TTC549 (cell line): ENCODE measurements around the gene CLDN4.
"Not testable (repeated sequence)": the region's sequence is repeated elsewhere in the genome, so short reads cannot be mapped to it uniquely, and the experiment has no call there.

Experiments
- FAIRE-seq: peaks from 2 replicates; lab custom pipeline; 2012; peaks lifted over from hg19 to GRCh38; lab: Jason Lieb, UNC

Gene CLDN4

GRCh38 chr7:73830681-73831583 lies at the start of gene CLDN4:
Gene CLDN4, plus strand, starts transcription at chr7:73830996. Its CDS starts 206 bp downstream, at chr7:73831202.
- no peak for FAIRE-seq

GRCh38 chr7:73786588-73786987 lies 44.2 kb upstream of the CLDN4 start:
- no peak for FAIRE-seq

- FAIRE-seq, result not testable (repeated sequence)
These were observed 43.1 kb upstream of the CLDN4 start for GRCh38 chr7:73787786-73788048.

GRCh38 chr7:73789051-73789450 lies 41.7 kb upstream of the CLDN4 start:
- no peak for FAIRE-seq

- FAIRE-seq, result not testable (repeated sequence)
These were observed 39.6 kb upstream of the CLDN4 start for GRCh38 chr7:73791170-73791690.

GRCh38 chr7:73795188-73795587 lies 35.6 kb upstream of the CLDN4 start:
- not testable (repeated sequence) for FAIRE-seq

GRCh38 chr7:73796656-73797055 lies 34.1 kb upstream of the CLDN4 start:
- not testable (repeated sequence) for FAIRE-seq

GRCh38 chr7:73797176-73797575 lies 33.6 kb upstream of the CLDN4 start:
- FAIRE-seq, result not testable (repeated sequence)

GRCh38 chr7:73799282-73800141 lies 31.3 kb upstream of the CLDN4 start:
- no peak for FAIRE-seq

GRCh38 chr7:73801577-73801976 lies 29.2 kb upstream of the CLDN4 start:
- FAIRE-seq, result no peak

GRCh38 chr7:73802459-73802858 lies 28.3 kb upstream of the CLDN4 start:
- FAIRE-seq, result no peak

GRCh38 chr7:73809467-73809951 lies 21.3 kb upstream of the CLDN4 start:
- no peak for FAIRE-seq

- no peak for FAIRE-seq
These were observed 19.8 kb upstream of the CLDN4 start for GRCh38 chr7:73810998-73811360.

GRCh38 chr7:73811760-73812168 lies 19.0 kb upstream of the CLDN4 start:
- no peak for FAIRE-seq

- no peak for FAIRE-seq
These were observed 17.8 kb upstream of the CLDN4 start for GRCh38 chr7:73812996-73813395.

- no peak for FAIRE-seq
These were observed 15.4 kb upstream of the CLDN4 start for GRCh38 chr7:73815436-73815835.

- FAIRE-seq, result no peak
These were observed 13.7 kb upstream of the CLDN4 start for GRCh38 chr7:73817121-73817520.

- no peak for FAIRE-seq
These were observed 10.8 kb upstream of the CLDN4 start for GRCh38 chr7:73820013-73820412.

GRCh38 chr7:73821597-73822285 lies 9.1 kb upstream of the CLDN4 start:
- not testable (repeated sequence) for FAIRE-seq

- no peak for FAIRE-seq
These were observed 8.2 kb upstream of the CLDN4 start for GRCh38 chr7:73822319-73823173.

GRCh38 chr7:73823257-73823656 lies 7.5 kb upstream of the CLDN4 start:
- no peak for FAIRE-seq
